Neural cell (in vitro differentiated cells): Measurements from ENCODE around the gene ELK4.

ENCODE experiments used
- EP300 ChIP-seq: fragments of 450-650 bp; conservative IDR thresholded peaks from 2 replicates; pipeline ENCODE4 v1.6.1; 2014; ENCODE audit warnings: antibody characterized with exemption, mild to moderate bottlenecking, moderate library complexity; ENCODE audit not compliant: poor library complexity, severe bottlenecking
- EZH2 ChIP-seq: fragments of 200-600, 300-800 bp; shearing (Covaris generic), sonication (generic); IDR thresholded peaks from 2 replicates; pipeline ENCODE4 v1.6.1; 2014; ENCODE audit warnings: antibody characterized with exemption, low read length, borderline replicate concordance, mild to moderate bottlenecking; ENCODE audit not compliant: insufficient read depth, poor library complexity, severe bottlenecking
- POLR2AphosphoS5 ChIP-seq: IDR thresholded peaks from 2 replicates; pipeline ENCODE4 v1.6.1; 2012
- RAD21 ChIP-seq: fragments of 450-650 bp; conservative IDR thresholded peaks from 2 replicates; pipeline ENCODE4 v1.6.1; 2014; ENCODE audit warnings: antibody characterized with exemption, mild to moderate bottlenecking, moderate library complexity
- TAF1 ChIP-seq: IDR thresholded peaks from 2 replicates; pipeline ENCODE4 v1.6.1; 2012; ENCODE audit warnings: low read depth
- TF ChIP-seq, protein P1 (sequence below): fragments of 450-650 bp; IDR thresholded peaks from 2 replicates; pipeline ENCODE4 v1.5.1; 2014; ENCODE audit warnings: antibody characterized with exemption, mild to moderate bottlenecking, moderate library complexity; ENCODE audit not compliant: poor library complexity, severe bottlenecking

DNA sequence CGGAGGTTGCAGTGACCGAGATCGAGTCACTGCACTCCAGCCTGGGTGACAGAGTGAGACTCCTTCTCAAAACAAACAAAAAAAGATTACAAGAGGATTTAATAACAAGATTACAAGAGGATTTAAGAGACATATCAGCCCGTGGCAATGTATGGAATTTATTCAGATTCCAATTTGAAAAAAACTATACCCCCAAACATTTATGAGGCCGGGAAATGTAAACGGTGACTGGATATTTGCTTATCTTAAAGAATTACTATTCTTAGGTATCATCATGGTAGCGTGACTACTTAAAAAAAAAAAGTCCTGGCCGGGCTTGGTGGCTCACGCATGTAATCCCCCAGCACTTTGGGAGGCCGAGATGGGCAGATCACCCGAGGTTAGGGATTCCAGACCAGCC lies 21.2 kb upstream of the ELK4 start:
- TF ChIP-seq, protein P1, sequence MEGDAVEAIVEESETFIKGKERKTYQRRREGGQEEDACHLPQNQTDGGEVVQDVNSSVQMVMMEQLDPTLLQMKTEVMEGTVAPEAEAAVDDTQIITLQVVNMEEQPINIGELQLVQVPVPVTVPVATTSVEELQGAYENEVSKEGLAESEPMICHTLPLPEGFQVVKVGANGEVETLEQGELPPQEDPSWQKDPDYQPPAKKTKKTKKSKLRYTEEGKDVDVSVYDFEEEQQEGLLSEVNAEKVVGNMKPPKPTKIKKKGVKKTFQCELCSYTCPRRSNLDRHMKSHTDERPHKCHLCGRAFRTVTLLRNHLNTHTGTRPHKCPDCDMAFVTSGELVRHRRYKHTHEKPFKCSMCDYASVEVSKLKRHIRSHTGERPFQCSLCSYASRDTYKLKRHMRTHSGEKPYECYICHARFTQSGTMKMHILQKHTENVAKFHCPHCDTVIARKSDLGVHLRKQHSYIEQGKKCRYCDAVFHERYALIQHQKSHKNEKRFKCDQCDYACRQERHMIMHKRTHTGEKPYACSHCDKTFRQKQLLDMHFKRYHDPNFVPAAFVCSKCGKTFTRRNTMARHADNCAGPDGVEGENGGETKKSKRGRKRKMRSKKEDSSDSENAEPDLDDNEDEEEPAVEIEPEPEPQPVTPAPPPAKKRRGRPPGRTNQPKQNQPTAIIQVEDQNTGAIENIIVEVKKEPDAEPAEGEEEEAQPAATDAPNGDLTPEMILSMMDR = no peak
- no peak for TF ChIP-seq TAF1
- no peak for TF ChIP-seq POLR2AphosphoS5
- TF ChIP-seq EP300 = no peak
- TF ChIP-seq RAD21 = no peak
- no peak for TF ChIP-seq EZH2
